Body of pancreas (tissue), 4 donors: ENCODE results near the gene RIMBP3C.
"Not testable (repeated sequence)": the region's sequence is repeated elsewhere in the genome, so short reads cannot be mapped to it uniquely, and the experiment has no call there.

Source experiments
- POLR2A ChIP-seq, 3 donors: fragments of 450-650 bp; IDR thresholded peaks; one replicate each; pipeline ENCODE4 v1.6.1; 2016; ENCODE audit warnings: antibody characterized with exemption in 3 of 3, mild to moderate bottlenecking in 2 of 3
- TF ChIP-seq, protein P1 (sequence below), 7 experiments: fragments of 450-650 bp in 4 of 7; fragments of 200-600 bp in 3 of 7; sonication (generic) in 3 of 7; IDR thresholded peaks; one replicate each; pipeline ENCODE4 v1.5.1; 2016 to 2019; ENCODE audit warnings: antibody characterized with exemption in 7 of 7

DNA sequence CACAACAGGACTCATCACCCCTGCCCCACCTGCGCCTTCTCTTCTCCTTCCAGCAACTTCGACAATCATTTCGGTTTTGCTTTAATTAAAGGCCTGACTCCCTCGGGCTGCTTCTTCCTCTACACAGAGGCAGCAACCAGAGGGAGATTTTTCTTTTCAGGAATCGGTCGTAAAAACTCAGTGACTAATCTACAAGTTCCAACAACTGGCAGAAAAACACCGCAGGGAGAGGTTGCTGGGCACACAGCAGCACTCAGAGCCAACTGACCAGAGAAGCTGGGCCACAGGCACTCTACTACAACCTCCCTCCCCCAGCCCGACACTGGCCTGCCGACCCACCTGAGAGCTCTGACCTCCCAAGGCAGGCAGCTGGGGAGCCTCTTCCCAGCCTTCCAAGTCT, 36.0 kb downstream of the RIMBP3C start:
- TF ChIP-seq POLR2A (IDR thresholded peaks at IDR 0.05) = not testable (repeated sequence)
- TF ChIP-seq, protein P1, sequence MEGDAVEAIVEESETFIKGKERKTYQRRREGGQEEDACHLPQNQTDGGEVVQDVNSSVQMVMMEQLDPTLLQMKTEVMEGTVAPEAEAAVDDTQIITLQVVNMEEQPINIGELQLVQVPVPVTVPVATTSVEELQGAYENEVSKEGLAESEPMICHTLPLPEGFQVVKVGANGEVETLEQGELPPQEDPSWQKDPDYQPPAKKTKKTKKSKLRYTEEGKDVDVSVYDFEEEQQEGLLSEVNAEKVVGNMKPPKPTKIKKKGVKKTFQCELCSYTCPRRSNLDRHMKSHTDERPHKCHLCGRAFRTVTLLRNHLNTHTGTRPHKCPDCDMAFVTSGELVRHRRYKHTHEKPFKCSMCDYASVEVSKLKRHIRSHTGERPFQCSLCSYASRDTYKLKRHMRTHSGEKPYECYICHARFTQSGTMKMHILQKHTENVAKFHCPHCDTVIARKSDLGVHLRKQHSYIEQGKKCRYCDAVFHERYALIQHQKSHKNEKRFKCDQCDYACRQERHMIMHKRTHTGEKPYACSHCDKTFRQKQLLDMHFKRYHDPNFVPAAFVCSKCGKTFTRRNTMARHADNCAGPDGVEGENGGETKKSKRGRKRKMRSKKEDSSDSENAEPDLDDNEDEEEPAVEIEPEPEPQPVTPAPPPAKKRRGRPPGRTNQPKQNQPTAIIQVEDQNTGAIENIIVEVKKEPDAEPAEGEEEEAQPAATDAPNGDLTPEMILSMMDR (IDR thresholded peaks at IDR 0.05) = not testable (repeated sequence)
